HG02798 (cell line): Measurements from ENCODE around the gene TNIP2.
A peak's percentile ranks its signal among the peaks of the same experiment; 100 is the strongest.

Experiments
- ATAC-seq: cut with Tn5 transposase; IDR thresholded peaks from one replicate; pipeline ENCODE4 v1.9.1; 2021; ENCODE audit warnings: mild to moderate bottlenecking; ENCODE audit not compliant: unreplicated experiment, poor library complexity

Gene TNIP2, protein sequence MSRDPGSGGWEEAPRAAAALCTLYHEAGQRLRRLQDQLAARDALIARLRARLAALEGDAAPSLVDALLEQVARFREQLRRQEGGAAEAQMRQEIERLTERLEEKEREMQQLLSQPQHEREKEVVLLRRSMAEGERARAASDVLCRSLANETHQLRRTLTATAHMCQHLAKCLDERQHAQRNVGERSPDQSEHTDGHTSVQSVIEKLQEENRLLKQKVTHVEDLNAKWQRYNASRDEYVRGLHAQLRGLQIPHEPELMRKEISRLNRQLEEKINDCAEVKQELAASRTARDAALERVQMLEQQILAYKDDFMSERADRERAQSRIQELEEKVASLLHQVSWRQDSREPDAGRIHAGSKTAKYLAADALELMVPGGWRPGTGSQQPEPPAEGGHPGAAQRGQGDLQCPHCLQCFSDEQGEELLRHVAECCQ

GRCh38 chr4:2755821-2756690, at the start of gene TNIP2:
TSS of gene TNIP2 (minus strand) at chr4:2756336. CDS start at chr4:2756289, 47 bp downstream.
- ATAC-seq = peak; percentile 70

GRCh38 chr4:2804973-2805501, 48.9 kb upstream of the TNIP2 start:
- ATAC-seq = no peak

GRCh38 chr4:2804449-2804972, 48.4 kb upstream of the TNIP2 start:
- ATAC-seq = no peak

GRCh38 chr4:2803624-2804448, 47.7 kb upstream of the TNIP2 start:
- ATAC-seq = no peak

DNA sequence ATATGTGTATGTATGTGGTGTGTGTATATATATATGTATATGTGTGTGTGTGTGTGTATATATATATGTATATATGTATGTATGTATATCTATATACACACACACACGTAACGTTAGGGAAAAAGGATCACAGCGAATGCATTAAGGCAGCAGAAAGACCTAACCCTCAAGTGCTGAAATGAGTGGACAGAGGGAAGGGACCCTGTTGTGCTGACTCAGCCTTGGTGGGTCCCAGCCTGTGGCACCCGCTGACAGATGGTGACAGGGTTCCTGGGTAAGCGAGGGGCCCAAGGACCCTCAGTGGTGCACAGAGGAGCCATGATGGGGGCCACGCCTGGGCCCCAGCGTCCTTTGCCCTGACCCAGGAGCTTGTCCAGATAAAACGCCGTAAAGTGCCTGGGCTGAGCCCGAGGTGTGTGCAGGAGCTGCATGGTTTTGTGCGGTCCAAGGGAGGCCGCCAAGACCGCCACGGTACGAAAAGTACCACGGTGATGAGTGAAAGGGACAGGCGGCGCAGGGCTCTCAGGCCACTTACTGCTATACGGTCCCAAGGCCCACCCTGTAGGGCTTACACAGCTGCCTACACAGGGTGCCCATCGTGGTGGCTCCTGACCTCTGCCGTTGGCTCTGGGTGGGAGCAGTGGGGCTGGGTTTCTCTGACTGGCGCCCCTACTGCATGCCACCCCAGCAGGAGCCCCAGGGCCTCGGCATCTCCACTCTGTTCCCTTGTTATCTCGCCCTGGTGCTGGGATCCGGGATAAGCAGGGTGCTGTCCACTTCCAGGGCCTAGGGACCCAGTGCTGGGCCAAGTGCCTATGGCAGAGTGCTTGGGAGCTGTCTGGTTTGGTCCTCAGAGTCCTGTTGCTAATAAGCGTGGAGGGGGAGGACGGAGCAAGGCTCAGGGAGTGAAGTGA, 46.7 kb upstream of the TNIP2 start:
- ATAC-seq = no peak

DNA sequence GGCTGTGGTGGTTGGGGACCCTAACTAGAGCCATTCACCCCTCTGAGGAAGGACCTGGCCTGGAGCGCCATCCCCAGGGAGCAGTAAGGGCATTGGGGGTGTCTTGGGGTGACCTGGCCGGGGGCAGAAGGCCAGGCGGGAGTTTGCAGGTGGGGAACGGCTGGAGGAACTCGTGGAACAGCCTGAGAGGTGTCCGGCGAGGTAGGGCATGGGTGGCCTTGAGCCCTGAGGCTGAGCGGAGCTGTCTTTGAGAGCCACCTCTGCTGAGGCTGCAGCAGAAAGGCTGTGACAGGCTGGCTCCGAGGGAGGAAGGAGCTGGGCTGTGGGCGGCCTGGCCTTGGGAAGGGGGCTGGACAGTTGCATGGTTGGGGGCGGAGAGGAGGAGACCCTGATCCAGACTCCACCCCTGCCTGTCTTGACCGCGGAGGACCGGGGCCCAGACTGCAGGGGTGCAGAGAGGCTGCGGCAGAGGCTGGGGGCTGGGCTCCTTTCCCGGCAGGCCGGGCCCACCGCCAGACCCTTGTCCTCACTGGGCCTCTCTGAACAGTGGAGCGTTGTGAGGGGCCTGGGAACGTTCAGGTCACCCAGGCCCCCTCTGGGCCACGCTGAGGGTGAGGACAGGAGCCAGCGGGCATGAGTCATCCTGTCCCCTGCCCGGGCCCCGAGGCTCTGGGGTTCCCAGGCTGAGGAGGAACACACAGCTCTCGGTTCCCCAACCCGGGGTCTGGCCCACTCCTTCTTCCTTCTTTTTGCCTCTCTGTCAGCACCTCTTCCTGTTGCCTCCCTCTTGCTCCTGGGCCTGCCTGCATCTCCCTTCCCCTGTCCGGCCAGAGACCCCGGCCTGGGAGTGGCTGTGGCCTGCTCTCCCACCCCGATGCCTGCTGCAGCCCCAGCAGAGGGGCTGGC, 44.8 kb upstream of the TNIP2 start:
- peak; percentile 30 for ATAC-seq

DNA sequence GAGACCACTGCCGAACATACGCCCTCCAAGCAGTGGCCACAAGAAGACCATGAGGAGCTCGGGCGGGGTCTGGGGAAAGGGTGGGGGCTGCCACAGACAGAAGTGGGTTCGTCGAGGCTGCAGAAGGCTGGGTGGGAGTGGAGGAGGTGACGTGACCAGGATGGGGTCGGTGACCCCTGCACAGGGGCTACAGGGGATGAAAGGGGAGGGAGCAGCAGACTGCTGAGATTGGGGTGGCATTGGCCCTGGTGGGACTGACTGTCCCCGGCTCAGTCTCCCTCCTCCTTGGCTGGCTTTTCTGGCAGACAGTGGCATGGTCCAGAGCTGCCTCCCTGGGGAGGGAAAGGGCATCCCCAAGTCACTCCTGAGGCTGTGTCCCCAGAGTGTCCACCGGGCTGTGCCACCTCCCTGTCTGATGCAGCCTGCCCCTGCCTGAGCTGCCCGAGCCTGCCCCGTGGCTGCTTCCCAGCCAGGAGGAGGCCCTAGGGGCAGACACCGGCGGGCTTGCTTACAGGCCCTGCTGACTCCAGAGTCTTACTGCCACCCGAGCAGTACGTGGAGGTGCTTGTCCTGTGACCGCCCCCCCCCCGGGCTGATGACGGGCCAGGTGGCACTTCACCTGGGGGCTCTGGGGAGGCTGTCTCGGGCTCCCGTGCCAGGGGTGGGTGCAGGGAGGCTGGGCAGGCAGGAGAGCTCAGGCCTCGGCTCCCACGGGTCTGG, 44.0 kb upstream of the TNIP2 start:
- ATAC-seq = no peak

DNA sequence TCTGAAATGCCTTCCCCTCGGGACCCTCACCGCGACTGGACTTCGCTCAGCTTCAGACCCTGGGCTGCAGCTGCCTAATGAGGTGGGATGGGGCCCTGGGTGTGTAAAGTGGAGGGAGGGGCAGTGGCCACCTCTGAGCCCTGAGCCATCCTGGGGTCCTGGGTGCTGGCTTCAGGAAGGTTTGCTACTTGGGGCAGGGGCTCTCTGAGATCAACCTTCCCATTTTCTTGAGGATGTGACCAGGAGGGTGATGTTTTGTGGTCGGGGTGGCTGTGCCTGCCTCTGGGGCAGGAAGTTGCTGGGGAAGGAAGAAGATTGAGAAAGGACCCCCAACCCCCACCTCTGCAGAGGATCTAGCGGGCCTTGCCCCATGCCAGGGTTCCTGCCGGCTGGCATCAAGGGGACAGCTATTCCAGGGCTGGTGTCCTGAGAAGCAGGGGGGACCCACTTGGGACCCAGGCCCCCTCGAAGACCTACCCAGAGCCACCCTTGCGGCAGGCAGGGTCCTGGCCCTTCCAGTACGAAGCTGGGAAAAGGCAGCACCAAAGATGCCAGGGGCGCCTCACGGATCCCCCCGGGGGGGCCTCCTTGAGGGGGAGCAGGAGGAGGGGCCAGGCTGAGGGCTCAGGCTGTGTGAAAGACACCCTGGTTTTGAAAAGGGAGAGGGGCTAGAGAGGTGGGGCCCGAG, 43.2 kb upstream of the TNIP2 start:
- ATAC-seq = no peak

- peak; percentile 34 for ATAC-seq
Measured at GRCh38 chr4:2798399-2799223, 42.5 kb upstream of the TNIP2 start.

GRCh38 chr4:2797545-2798305, 41.6 kb upstream of the TNIP2 start:
- ATAC-seq = no peak

DNA sequence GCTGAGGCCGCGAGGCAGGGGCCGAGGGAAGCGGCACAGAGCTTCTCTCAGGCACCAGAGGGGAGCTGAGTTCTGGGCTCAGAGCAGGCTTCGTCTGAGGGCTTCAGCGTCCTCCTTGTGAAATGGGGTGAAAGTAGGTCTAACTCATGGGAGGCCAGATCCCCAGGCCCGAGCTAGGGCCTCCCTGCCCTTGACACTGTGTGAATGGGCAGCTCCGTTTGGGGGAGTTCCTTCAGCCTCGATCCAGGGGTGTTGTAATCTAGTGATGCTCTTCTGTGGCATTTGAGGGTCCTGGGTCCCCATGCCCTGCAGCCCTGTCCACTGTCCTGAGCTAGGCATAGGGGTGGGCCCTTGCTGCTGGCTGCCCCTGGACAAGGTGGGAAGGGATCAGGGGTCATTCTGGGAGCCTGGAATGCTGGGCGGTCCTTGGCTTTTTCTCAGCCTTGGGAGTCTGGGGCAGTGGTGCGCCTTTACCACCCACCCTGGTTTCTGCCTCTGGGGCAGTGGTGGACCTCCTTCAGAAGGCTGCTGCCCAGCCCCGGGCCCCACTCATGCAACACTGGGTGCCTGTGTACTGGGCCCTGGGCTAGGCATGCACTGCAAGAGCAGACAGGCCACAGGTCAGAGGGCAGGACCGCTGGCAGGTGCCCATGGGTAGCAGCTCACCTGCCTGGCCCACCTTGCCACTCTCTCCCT, 40.9 kb upstream of the TNIP2 start:
- ATAC-seq = no peak

DNA sequence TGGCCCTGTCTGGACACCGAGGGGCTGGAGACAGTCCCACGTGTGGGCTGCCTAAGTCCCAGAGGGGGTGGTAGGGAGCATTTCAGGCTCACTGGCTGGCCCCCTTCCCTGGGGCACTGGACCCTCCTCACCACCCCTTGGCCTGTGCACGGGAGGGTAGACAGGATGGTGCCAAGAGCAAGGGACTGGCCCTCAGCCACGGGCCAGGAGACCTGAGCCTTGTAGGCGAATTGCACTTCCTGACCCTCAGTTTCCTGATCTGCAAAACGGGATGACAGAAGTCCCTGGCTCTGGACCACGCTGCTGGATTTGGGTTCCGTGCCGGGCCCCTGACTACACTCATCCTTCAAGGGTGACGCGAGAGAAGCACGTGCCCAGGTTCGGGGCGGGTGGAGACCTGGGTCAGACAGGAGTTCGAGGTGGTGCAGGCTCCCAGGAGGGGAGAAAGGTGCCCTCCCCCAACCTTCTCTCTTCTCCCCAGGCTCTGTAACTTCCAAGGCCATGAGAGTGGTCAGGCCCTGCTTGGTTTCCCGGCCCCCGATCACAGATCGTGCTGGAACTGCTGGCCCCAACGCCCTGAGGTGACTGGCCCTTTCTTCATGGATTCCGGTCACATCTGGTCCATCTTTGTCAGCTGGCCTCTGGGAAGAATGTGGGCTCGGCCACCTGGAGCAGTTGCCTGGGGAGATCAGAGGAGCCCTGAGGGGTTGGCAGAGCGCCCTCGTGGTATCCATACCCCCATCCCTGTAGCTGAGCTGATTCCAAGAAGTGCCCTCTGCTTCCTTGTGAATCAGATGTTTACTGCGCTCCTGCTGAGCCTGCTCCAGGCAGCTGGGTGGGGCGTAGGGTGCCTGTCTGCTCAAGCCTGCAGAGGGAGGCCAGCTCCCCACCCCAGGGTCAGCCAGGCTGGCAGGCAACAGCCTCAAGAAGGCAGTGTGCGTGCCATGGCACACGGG, 40.0 kb upstream of the TNIP2 start:
- no peak for ATAC-seq

GRCh38 chr4:2795300-2795892, 39.3 kb upstream of the TNIP2 start:
- ATAC-seq = no peak
